Dermis blood vessel endothelial cell (primary cell): Measurements from ENCODE around the gene NSG2. TPM values are rescaled to one million over a fixed set of nuclear protein-coding genes. Genes with fewer than 3 reads are reported as not detected.
"Not testable (repeated sequence)": the region's sequence is repeated elsewhere in the genome, so short reads cannot be mapped to it uniquely, and the experiment has no call there.

ENCODE experiments used
- DNase-seq: peaks from one replicate; pipeline ENCODE4 v3.0.0; 2010
- total RNA-seq: library from RNA; depleted of rRNA; stranded (reverse); fragments of >200 nt; gene quantifications from 2 replicates; pipeline ENCODE4 v1.2.3, GENCODE V29; 2014

Gene NSG2
- total RNA-seq, 1 donor from 2014 or later, result not detected

DNA sequence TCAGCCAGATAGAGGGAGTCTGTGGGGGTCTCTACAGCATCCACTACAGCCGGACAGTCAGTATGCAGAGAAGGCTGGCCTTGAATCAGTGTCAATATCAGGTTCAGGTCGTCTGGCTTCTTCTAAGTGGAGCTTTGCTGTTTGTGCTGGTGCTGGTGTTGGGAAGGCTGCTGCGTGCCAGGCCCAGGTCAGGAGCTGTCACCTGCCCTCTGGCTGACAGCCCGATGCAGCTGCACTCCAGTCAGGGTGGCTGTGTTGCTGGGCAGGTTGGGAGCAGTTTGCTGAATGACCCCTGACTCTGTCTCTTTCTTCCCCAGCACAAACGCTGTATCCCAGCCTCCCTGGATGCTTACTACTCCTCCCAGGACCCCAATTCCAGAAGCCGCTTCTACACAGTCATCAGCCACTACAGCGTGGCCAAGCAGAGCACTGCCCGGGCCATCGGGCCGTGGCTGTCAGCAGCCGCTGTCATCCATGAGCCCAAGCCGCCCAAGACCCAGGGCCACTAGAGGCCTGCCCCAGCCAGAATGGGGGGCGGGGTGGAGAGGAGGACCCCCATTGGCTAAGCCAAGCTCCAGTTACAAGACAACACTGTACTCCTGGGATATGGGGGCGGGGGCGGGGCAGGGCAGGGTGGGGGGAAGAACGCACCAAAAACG, 61.6 kb downstream of the NSG2 start:
- no peak for DNase-seq

DNA sequence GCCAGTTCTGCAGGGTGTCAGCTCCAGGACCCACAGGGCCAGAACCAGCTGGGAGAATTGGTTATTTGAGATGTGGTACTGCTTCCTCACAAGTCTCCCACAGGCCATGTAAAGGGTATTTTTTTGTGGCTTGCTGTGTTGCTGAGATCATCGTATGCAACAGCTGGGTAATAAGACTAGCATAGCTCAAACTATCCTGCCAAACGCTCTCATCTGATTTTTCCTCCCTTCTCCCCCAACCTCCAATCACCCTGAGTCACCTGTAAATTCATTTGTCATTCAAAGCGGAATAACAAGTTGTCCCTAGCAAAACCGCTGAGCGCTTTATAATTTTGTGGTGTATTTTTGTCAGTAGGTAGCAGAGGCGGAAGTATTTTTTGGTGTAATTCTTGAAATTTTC, 63.2 kb downstream of the NSG2 start:
- DNase-seq, result no peak

DNA sequence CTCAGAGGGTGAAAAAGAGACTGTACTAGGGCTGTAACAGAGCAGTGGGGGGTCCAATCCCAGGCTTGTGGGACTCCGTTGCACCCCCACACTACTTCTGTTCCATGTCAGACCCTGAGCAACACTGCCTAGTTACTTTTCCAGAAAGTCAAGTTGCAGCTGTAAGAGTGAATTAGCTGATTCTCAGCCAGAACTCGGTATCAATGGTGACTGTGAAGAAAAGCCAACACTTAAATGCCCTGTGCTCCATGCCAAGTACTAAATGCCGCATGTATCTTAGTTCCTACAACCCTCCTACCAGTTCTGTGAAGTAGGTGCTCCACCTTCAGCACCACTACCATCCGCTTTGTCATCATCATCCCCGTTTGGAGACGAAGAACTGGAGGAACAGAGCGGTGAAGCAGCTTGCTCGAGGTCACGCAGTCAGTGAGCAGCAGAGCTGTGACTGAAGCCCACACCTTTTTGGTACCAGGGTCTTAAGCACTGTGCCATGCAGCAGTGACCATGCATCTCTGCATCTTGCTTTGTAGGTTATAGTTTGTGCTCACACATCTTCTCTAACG, 64.3 kb downstream of the NSG2 start:
- DNase-seq, result no peak

DNA sequence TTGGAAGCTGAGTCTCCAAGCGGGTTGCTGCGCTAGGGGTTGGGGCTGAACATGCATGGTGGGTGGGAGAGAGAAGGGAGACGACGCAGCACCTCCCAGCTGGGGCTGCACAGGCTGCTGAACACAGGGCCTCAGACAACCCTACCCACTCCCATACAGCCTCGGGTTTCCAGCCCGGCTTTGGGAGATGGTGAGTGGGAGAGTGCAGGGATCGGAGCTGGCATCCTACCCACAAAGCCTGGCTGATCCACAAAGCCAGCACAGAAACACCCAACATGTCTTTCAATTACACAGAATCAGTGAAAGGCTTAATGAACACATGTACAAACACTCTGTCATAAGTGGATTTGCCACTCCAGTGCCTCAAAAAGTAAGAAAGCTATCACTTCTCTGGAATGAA, 64.8 kb downstream of the NSG2 start:
- DNase-seq, result no peak

DNA sequence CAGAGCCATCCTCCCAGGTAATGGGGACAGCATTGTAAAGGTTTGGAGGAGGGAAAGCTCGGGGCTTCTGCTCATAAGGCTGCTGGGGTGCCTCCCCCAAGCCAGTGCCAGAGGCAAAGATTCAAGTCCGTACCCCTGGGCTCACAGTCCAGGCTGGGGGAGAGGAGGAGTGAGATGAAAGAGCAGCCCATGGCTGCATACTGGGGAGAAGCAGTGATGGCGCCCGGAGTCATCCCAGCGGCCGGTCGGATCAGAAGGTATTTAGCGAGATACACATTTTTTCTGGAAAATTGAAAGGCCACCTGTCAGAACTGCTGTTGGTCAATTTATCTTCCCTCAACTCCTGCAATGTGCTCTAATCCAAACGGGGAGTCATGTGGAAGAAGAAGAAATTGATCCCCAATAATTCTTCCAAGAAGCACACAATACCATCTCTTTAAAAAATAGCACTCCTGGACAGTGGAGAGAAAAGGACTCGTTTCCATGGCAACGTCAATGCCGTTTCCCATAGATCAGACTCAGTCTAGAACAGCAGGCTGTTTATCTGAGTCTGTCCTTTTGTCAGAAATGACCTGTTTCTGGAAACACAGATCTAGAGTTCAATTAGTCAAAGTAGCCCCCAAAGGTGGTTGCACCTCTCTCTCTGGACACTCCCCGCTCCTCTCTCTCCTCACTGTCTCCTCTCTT, 65.9 kb downstream of the NSG2 start:
- DNase-seq, result no peak

DNA sequence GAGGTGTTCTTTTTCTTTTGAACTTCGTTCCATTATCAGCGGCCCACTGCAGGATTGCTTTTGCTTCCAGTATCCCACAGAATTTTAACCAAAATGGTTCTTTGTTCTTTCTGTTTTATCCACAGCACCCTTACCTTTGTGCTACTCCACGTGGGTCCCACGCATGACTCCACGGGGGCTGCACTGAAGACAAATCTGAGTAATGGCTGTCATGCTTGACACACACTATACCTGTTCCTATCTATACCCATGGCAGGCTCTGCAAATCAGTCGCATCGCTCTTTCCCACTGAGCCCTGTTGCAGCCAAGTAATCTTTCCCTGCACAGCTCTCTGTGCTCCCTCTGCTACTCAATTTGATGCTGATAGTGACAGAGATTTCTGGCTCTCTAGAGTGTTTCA, 69.7 kb downstream of the NSG2 start:
- no peak for DNase-seq

DNA sequence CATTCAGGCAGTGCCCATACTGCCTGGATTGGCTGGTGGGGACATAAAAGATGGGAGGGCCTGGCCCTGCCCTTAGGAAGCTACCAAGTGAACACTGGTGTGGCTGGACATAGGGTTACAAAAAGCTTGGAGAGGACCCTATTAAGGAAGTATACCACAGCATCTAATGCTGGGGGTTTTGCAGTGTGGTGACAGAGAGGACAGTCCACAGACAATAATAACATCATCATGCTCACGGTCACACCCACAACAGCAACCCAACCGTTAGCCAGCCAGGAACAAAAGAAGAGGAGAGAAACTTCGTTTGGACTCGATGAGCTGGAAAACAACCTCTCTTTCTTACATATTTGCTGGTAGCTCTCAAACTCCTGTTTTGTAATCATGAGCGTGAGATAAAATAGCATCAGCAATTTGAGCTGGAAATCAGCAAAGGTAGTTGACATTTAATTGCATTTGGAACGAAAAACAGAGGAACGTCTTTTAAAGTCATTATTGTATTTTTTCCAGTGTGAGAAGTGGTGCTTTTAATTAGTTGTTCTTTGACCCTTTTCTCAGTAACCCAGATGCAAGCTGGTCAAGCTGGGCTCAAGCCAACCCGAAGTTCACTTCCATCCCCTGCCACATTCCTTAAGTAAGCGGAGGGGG, 73.4 kb downstream of the NSG2 start:
- DNase-seq, result no peak

DNA sequence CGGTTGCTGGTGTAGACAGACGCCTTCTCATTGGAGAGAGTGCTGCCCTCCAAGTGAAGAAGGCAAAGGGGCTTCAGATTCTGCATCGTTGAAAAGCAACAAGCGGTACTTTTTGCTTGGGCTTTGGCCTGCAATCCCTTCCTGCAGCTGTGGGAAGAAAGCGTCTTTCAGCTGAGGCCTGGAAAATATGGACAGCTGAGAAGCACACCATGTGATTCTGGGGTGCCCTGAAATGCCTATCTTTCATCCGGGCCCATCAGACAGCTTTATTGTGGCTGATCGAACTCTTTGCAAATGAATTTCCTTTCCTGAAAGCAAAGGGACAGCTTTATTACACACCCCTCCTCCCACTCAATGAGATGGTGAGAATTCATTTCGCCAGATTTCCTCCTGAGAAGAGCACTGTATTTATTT, 74.0 kb downstream of the NSG2 start:
- no peak for DNase-seq

DNA sequence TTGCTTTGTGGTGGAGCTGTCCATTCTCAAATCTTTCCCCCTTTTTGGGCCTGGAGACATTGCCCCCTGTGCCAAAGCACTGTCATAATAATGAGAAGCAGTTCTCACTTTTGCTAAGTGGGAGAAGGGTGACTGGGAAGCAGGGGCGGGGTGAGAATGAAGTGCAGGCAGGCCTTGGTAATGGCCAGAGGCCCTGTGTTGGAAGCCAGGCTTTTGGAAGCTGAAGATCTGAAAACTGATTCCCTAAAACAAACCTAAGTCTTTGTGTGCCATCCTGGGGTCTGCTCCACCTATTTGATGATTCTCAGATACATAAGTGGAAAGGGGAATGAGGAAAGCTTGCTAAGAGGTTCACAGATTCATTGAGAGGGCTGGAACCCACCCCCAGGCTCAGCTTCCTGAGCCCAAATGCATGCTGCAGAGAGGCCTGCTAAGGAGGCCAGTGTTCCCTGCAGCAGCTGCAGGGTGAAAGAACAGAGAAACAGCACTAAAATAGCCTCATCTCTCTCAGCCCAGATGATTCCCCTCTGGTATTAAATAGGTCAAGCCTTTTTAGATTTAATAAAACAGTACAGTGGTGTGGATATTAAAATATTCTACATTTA, 75.0 kb downstream of the NSG2 start:
- no peak for DNase-seq

DNA sequence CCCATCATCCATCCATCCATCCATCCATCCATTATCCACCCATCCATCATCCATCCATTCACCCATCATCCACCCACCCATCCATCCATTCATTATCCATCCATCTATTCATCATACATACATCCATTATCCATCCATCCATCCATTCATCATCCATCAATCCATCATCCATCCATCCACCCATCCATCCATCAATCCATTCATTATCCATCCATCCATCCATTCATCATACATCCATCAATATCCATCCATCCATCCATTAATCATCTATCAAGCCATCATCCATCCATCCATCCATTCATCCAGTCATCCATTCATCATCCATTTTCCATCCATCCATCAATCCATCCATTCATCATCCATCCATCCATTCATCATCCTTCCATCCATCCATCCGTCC, 89.0 kb downstream of the NSG2 start:
- DNase-seq, result no peak

DNA sequence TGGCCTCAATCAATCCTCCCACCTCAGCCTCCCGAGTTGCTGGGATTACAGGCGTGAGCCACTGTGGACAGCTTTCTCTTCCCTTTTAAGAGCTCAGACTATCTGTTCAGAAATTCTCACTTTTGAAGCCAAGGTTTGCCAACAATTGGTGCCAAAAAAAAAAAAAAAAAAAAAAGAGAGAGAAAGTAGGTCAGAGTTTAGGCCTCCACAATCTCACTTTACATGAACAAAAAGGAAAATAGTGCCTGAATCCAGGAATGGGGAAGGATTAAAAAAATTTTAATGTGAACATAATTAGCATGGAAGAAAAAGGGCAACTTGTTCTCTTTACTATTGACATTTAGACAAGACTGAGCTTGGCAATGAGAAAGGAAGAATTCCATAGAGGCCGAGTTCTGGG, 94.1 kb downstream of the NSG2 start:
- DNase-seq, result no peak

DNA sequence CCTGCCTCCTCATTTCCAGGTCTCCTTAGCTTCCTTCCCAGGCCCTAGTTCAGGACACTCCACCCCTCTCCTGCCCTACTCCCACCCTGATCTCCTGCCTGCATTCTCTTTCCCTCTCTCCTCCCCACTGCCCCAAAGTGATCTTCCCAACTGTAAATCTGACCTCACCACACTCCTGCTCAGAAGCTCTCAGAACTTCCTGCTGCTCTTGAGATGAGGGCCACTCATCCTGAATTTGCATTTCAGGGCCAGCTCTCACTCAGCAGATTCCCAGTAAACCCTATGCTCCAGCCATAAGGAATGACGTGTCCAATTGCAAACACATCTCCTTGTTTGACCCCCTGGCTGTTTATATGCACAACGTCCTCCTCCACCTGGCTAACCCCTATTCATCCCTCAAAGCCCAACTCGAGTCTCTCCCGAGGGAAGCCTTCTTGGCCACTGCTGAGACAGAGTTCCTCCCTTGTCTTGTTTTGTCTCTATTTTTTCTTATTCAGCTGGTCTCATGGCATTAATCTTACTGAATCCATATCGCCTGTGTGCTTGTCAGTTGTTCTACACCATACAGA, 95.0 kb downstream of the NSG2 start:
- no peak for DNase-seq

DNA sequence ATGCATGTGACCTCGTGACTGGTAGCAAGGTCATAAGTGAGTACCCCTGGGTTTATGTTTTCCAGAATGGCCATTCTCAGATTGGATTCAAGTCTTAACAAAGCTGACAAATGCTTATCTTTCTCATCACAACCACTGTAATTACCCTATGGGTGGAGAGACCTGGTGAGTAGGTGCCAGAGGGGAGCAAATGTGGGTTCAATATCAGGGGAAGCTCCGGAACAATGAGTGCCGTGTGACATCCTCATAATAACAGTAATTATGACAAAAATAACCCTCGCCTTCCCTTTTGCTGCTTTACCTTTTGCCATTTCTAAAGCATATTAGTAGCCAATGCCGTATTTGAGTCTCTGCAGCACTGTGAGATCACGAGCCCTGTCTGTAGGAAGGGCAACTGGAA, 95.9 kb downstream of the NSG2 start:
- DNase-seq, result no peak

DNA sequence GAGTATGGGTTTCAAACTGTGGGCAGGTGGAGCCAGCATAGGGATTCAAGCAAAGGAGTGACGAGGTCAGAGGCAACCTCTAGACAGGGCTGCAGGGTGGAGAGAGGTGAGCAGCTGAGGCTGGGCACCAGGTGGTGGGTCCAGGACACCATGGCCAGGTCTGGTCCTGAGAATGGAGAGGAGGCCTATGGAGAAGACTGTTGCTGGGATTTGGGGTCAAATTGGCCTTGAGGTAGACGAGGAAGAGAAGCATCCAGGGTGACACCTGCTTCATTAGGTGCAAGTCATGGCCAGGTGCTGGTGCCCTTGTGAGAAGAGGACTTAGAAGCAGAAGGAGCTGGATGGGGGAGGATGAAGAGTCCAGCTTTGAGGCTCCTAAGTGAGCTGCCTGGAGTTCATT, 99.6 kb downstream of the NSG2 start:
- DNase-seq, result no peak

DNA sequence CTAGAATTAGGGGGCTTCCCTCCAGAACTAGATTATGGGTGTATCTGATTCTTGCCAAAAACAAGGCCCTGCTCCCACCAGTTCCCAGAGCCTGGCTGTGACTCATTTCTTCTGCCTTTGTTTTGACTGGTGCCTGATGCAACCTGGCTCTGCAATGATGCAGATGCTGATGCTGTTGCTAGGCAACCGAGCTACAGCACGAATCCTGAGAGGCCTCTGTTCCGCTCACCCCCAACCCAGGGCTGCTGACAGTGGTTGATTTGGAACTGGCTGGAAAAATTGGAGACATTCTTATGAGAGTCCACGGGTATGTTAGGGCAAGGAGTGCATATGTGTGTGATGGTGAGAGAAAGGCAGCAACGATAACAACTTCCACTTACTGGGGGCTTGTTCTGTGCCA, 100.3 kb downstream of the NSG2 start:
- no peak for DNase-seq

DNA sequence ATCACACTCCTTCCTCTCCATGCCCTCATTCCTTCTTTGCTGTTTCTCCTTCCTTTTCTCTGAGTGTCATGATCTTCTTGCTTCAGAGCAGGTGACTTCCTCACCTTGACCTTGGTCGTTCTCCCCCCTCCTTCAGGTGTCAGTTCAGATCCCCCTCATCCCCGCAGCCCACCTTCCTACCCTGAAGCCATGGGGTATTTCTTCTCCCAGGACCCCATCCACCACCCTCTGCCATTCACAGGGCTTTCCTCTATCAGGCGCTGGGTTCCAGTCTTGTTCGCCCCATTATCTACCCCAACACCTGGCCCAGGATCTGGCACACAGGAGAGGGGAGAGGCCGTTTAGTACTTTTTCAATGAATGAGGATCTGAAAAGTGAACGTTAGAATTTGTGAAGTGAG, 101.0 kb downstream of the NSG2 start:
- DNase-seq, result no peak

DNA sequence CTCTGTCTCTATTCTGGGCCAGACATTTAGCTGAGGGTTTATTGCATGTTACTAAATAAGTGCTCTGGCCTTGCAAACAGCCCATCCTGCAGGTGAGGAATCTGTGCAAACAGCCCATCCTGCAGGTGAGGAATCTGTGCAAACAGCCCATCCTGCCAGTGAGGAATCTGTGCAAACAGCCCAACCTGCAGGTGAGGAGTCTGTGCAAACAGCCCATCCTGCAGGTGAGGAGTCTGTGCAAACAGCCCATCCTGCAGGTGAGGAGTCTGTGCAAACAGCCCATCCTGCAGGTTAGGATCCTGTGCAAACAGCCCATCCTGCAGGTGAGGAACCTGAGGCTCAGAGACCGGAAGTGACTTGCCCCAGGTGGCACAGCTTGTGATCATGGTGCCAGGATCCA, 101.5 kb downstream of the NSG2 start:
- DNase-seq, result not testable (repeated sequence)

DNA sequence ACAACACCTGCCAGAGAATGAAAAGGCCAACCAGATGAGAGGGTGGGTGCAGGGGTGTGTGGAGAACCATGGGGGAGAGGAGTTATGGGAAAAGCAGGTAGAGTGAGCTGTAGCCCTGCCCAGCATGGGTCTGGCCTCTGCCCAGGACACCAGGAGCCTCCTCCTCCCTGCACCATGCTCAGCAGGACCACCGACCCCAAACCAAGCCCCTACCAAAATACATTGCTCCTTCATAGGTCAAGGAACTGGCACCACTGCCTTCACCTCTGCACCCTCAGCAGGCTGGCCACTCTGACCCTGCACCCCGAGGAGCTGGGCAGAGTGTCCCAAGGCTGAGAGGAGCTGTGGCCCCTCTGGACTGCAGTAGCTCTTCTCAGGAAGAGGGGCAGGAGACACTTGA, 102.0 kb downstream of the NSG2 start:
- no peak for DNase-seq

DNA sequence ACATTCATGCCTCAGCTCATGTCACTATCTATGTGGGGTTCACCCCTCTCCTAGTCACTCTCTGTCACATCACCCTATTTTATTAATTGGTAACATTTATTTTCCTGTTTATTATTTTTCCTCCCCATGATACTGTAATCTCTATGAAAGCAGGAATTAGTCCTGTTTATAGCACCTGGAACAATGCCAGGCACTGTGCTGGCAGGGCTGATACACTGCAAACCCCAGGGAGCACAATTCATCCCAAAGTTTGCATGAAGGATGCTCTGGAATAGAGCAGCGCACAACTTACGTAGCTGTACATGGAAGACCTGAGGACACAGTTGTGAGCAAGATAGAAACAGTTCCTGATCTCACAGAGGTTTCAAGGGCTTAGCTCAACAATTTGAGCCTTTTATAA, 103.2 kb downstream of the NSG2 start:
- DNase-seq, result no peak

DNA sequence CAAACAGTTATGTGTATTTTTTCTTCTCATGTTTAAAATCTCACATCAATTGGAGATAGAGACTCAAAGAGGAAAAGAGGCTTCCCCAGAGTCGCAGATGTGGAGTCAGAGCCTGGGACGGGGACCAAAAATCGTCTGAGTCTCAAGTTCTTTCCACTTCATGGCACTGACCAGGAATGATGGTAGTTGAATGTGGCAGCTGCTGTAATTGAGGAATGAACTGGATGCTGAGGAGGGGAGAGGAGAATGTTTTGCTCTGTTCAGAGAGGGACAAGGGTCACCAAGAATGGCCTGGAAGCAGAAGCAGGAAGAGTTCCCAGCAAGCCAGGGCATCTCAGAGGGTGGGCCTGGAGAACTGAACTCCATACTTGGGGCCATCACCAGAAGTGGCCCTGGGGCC, 103.9 kb downstream of the NSG2 start:
- no peak for DNase-seq

DNA sequence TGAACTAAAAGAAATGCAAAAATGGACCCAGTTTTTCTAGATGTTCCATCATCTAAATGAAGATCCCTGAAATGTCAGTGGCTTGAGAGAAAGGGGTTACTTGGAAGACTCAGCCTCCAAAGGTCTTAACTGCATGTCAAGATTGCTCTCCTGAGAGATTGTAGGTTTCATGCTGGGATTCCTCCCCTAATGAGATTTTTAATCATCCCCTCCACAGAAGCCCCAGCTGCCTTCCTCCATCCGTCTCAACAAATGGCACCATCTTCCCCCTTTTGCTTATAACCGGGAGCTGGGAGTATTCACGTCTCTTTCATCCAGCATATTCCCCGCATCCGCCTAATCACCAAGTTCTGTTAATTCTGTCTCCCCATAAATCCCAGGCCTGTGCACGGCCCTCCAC, 104.5 kb downstream of the NSG2 start:
- DNase-seq, result no peak

DNA sequence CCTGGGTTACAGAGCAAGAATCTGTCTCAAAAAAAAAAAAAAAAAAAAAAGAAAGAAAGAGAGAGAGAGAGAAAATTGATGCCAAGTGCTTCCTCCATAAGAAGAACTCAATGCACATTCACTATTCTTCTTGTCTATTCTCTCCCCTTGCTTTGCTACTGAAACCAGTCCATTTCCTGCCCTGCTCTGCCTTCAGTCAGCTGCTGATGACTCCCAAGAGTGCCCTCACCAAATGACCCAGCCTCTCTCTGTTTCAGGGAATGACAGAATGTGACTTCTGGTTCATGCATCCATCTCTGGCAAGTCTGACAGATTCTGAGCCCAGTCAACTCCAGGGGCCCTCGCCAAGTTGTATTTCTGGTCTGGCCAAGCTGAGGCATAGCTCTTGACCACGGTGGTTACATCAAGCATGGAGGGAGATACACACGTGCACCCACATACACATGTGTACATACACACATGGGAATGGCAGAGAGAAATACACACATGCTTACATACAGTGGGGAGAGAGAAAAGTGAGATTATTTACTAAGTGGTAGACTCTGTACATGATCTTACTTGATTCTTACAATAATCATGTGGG, 106.2 kb downstream of the NSG2 start:
- DNase-seq, result no peak

DNA sequence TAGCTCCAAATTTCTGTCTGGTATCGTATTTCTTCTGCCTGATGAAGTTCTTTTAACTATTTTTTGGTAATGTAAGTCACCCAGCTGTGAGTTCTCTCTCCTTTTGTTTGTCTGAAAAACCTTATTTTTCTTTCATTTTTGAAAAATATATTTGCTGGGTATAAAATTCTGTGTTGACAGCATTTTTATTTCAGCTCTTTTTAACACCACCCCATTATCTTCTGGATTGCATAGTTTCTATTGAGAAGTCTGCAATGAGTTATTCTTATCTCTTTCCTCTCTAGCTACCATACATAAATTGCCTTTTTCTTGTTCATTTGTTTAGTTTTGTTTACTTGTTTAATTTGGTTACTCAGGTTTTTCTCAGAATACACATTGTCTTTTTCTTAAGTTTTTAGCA, 109.1 kb downstream of the NSG2 start:
- DNase-seq, result no peak
